Measurements from ENCODE around the gene CRYBA4. TPM values are rescaled to one million over a fixed set of nuclear protein-coding genes. Genes with fewer than 3 reads are reported as not detected.

The CRYBA4 gene
- total RNA-seq, 4 donors from 2014 or later = not detected

- TF ChIP-seq POLR2A (IDR thresholded peaks at IDR 0.05) (no peak), EP300 (IDR thresholded peaks at IDR 0.05) (no peak)
- TF ChIP-seq, protein P1, sequence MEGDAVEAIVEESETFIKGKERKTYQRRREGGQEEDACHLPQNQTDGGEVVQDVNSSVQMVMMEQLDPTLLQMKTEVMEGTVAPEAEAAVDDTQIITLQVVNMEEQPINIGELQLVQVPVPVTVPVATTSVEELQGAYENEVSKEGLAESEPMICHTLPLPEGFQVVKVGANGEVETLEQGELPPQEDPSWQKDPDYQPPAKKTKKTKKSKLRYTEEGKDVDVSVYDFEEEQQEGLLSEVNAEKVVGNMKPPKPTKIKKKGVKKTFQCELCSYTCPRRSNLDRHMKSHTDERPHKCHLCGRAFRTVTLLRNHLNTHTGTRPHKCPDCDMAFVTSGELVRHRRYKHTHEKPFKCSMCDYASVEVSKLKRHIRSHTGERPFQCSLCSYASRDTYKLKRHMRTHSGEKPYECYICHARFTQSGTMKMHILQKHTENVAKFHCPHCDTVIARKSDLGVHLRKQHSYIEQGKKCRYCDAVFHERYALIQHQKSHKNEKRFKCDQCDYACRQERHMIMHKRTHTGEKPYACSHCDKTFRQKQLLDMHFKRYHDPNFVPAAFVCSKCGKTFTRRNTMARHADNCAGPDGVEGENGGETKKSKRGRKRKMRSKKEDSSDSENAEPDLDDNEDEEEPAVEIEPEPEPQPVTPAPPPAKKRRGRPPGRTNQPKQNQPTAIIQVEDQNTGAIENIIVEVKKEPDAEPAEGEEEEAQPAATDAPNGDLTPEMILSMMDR (IDR thresholded peaks at IDR 0.05) = no peak
- WGBS, 2 donors = 64 to 70% methylated on average over 4 of the region's 4 CpGs
Measured at GRCh38 chr22:26584010-26584409, 37.8 kb upstream of the CRYBA4 start.

GRCh38 chr22:26585104-26585790, 36.5 kb upstream of the CRYBA4 start:
- Histone ChIP-seq H3K36me3 (peaks cover 0 to 12% (median 0%) of the 10 kb centered on the region in 3 donors), H3K4me1 (peaks cover 0 to 22% (median 10%) of the 10 kb centered on the region in 4 donors), H3K27ac (no peak overlapping the region), H3K9me3 (no peaks in the 10 kb centered on the region), H3K4me3 (no peak overlapping the region), H3K27me3 (no peaks in the 10 kb centered on the region)
- TF ChIP-seq POLR2A (IDR thresholded peaks at IDR 0.05) = no peak
- TF ChIP-seq, protein P1 (IDR thresholded peaks at IDR 0.05) = no peak
- no peak for TF ChIP-seq EP300 (IDR thresholded peaks at IDR 0.05)
- WGBS, 2 donors = 26 to 35% methylated on average over 11 of the region's 11 CpGs
- DNase-seq (ENCODE audit: low spot score in 2 of 2) = no peak

More at GRCh38 chr22:26584010-26584409, 37.8 kb upstream of the CRYBA4 start:
- no peaks in the 10 kb centered on the region for H3K9me3 ChIP-seq
- no peak overlapping the region for H3K4me3 ChIP-seq
- H3K27ac ChIP-seq = no peak overlapping the region
- peaks cover 0 to 12% (median 0%) of the 10 kb centered on the region in 3 donors for H3K36me3 ChIP-seq
- DNase-seq (ENCODE audit: low spot score in 2 of 2) = no peak
- H3K27me3 ChIP-seq = no peaks in the 10 kb centered on the region
- H3K4me1 ChIP-seq = peaks cover 0 to 18% (median 11%) of the 10 kb centered on the region in 4 donors

DNA sequence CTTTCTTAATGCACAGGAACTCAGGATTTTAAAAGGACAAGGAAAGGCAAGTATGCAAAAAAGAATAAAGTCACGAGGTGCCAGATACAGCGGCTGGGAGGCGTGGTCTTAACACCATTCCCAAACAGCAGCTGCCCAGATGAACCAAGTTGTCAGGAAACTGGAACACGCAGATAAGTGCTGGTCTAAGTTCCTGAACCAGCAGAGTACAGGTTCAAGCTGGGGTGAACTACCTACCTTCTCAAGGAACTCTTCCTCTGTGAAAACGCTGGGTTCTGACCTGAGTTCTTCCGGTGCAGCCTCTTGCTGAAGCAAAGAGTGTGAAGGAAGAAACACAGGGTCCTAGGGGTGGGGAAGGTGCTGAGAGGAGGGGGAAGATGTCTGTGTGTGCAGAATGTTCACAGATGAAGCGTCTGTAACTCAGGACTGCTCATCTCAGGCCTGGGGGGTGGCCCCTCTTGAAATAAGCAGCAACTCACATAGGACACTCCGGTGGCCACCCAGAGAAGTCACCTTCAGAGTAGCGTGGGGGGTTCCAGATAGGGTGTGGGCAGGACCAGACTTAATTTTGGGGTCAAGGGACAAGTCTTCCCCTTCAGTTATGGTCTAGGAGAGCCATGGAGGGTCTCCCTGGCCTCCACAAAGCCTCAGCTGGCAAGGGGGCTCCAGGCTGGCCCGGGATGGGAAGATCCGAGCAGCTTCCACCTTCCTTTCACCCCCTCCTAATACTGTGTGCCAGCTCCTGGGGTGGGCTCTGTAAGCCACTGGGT, 35.0 kb upstream of the CRYBA4 start:
- Histone ChIP-seq H3K27me3 (no peaks in the 10 kb centered on the region), H3K4me3 (no peak overlapping the region), H3K27ac (peak overlapping the region in 1 of 4 donors; percentile 30), H3K36me3 (peaks cover 0 to 10% (median 0%) of the 10 kb centered on the region in 3 donors), H3K9me3 (no peaks in the 10 kb centered on the region), H3K4me1 (peaks cover 0 to 31% (median 12%) of the 10 kb centered on the region in 4 donors)
- TF ChIP-seq, protein P1 (IDR thresholded peaks at IDR 0.05) = no peak
- TF ChIP-seq POLR2A (IDR thresholded peaks at IDR 0.05) (no peak), EP300 (IDR thresholded peaks at IDR 0.05) (peak in 1 of 2 donors; percentile 19)
- WGBS, 2 donors = 70 to 71% methylated on average over 11 of the region's 11 CpGs
- no peak for DNase-seq (ENCODE audit: low spot score in 2 of 2)

DNA sequence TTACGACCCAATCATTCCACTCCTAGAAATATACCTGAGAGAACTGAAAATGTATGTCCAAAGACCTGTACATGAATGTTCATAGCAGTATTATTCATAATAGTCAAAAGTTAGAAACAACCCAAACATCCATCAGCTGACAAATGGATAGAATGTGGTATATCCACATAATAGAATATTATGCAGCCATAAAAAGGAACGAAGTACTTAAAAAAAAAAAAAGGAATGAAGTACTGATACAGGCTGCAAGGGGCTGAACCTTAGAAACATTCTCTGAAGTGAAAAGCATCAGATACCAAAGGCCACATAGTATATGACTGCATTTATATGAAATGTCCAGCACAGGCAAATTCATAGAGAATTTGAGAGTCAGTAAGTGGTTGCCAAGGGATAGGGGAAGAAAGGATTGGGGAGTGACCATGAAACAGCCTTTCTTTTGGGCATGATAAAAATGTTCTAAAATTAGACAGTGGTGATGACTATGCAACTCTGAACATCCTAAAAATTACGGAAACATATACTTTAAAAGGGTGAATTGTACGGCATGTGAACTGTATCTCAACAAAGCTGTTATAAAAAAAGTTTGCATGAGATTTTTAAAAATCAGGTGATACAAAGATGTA, 33.7 kb upstream of the CRYBA4 start:
- WGBS, 2 donors = 91% methylated on average over 4 of the region's 4 CpGs
- no peak for DNase-seq (ENCODE audit: low spot score in 2 of 2)
- Histone ChIP-seq H3K27me3 (no peaks in the 10 kb centered on the region), H3K36me3 (no peaks in the 10 kb centered on the region), H3K27ac (no peak overlapping the region), H3K4me3 (no peak overlapping the region), H3K9me3 (no peaks in the 10 kb centered on the region), H3K4me1 (peaks cover 0 to 39% (median 14%) of the 10 kb centered on the region in 4 donors)
- TF ChIP-seq EP300 (IDR thresholded peaks at IDR 0.05) (no peak), POLR2A (IDR thresholded peaks at IDR 0.05) (no peak)

GRCh38 chr22:26588729-26589366, 32.9 kb upstream of the CRYBA4 start:
- H3K27me3 ChIP-seq = no peaks in the 10 kb centered on the region
- H3K4me1 ChIP-seq = peaks cover 0 to 39% (median 14%) of the 10 kb centered on the region in 4 donors
- H3K27ac ChIP-seq = peak overlapping the region in 3 of 4 donors; percentile 83 to 93 (median 87)
- 58 to 59% methylated on average over 14 of the region's 14 CpGs for WGBS, 2 donors
- TF ChIP-seq, protein P1 (IDR thresholded peaks at IDR 0.05) = no peak
- TF ChIP-seq EP300 (IDR thresholded peaks at IDR 0.05) = no peak
- no peaks in the 10 kb centered on the region for H3K36me3 ChIP-seq
- H3K4me3 ChIP-seq = peak overlapping the region; percentile 70 to 96 (median 78)
- no peak for DNase-seq (ENCODE audit: low spot score in 2 of 2)
- no peaks in the 10 kb centered on the region for H3K9me3 ChIP-seq

Measured in tibial nerve (tissue), 4 donors.